CD4-positive, alpha-beta T cell treated with Interleukin-12 subunit alpha and Interleukin-12 subunit beta, for 1 hour (primary cell): Measurements from ENCODE around the gene ACTA1.
"Not testable (repeated sequence)": the region's sequence is repeated elsewhere in the genome, so short reads cannot be mapped to it uniquely, and the experiment has no call there.

Source experiments
- DNase-seq: peaks from one replicate; pipeline ENCODE4 v3.0.0-alpha.2; 2020

The ACTA1 gene

GRCh38 chr1:229407206-229408026 is 26.5 kb downstream of the ACTA1 start:
- DNase-seq, result no peak

GRCh38 chr1:229406798-229407197 is 27.1 kb downstream of the ACTA1 start:
- DNase-seq, result no peak

DNA sequence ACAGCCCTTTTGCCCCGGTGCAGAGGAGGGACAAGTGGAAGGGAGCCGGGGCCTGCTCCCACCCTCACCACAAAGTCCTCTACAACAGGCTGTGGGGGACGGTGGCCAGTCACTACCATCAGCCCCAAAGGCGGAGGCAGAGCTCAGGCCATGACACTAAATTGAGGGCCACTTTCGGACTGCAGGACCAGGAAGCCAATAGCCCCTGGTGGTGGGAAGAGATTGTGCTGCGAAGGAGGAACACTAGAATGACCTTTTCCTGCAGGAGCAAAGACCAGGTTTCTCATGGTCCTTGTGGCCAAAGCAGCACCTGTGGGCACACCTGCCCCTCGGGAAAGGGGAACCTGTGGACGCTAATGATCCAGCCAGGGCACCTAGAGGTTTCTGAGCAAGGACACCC is 30.3 kb downstream of the ACTA1 start:
- DNase-seq, result no peak

- DNase-seq, result no peak
Observed at GRCh38 chr1:229402993-229403392, 30.9 kb downstream of the ACTA1 start.

DNA sequence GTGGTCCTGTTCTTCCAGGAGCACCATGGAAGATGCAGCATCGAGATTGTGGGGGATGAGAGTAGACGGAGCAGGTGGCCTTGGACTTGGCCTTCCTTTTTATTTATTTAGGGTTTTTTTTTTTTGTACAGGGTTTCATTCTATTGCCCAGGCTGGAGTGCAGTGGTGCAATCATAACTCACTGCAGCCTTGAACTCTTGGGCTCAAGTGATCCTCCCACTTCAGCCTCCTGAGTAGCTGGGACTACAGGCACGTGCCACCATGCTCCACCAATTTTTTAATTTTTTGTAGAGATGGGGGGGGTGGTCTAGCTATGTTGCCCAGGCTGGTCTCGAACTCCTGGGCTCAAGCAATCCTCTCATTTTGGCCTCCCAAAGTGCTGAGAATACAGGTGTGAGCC is 31.6 kb downstream of the ACTA1 start:
- DNase-seq, result not testable (repeated sequence)

- DNase-seq, result no peak
Observed at GRCh38 chr1:229397762-229398161, 36.1 kb downstream of the ACTA1 start.

- no peak for DNase-seq
Observed at GRCh38 chr1:229396585-229397206, 37.2 kb downstream of the ACTA1 start.

- DNase-seq, result not testable (repeated sequence)
Observed at GRCh38 chr1:229394517-229394916, 39.4 kb downstream of the ACTA1 start.

- DNase-seq, result no peak
Observed at GRCh38 chr1:229392936-229393335, 41.0 kb downstream of the ACTA1 start.

DNA sequence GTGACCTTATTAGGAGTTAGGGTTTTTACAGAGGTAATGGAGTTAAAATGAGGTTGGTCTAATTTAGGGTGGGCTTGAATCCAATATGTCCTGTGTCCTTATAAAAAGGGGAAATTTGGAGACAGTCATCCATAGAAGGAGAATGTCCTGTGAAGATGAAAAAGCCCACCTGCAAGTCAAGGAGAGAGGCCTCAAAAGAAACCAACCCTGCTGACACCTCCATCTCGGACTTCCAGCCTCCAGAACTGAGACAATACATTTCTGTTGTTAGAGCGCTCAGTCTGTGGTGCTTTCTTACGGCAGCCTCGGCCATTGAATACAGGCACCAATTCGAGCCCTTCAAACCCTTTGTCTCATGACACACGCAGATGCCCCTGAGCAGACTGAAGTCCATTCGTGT is 43.8 kb downstream of the ACTA1 start:
- DNase-seq, result no peak

GRCh38 chr1:229388897-229389580 is 44.9 kb downstream of the ACTA1 start:
- DNase-seq, result no peak

DNA sequence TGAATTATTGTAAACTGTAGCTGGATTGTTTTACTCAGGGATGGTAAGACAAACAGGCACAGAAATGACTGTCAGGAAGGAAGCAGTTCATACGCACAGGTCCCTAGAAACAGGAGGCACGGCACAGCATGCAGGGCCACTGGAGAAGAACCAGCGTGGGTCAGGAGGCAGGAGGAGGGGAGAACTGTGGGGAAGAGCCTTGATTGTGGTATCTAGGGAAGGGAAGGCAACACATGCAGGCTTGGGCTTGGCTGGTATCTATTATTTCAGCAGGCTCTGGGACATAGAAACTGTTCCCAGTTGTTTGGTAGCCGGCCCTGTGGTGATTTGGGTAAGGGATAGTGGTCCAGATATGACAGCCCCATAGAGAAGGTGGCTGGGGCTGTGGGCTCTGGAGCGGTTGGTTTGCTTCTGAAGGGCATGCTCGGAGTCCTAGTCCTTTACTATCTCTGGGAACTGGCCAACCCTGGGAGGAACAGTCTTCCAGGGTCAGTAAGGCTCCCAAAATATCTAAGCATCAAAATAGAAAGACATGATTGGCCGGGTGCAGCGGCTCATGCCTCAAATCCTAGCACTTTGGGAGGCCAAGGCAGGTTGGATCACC is 47.9 kb downstream of the ACTA1 start:
- DNase-seq, result no peak

- no peak for DNase-seq
Observed at GRCh38 chr1:229384822-229385221, 49.1 kb downstream of the ACTA1 start.

DNA sequence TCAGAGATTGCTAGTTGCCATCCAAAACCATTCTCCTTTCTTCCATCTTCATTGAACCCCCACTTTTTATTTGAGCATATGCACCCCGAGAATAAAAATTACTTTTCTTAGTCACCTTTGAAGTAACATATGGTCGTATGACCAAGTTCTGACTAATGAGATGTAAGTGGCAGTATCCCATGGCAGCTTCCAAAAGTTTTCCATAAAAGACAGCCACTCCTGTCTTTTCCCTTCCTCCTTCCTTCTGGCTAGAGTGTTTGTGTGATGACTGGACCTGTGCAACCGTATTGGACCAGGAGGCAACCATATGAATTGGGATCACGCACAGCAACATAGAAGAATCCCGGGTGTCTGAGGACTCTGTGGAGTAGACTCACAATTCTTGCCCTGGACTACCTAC is 49.9 kb downstream of the ACTA1 start:
- DNase-seq, result no peak

DNA sequence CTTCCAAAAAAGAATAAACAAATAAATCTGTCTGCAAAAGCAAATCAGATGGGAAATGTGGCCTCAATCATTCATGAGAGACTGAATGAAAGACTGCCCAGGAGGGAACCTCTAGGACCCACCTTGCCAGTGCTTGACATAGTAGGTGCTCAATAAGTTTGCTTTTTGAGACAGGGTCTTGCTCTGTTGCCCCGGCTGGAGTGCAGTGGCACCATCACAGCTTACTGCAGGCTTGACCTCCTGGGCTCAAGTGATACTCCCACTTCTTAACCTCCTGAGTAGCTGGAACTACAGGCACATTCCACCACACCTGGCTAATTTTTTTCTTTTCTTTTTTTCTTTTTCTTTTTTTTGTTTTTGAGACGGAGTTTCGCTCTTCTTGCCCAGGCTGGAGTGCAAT is 50.7 kb downstream of the ACTA1 start:
- no peak for DNase-seq
